RKO (cell line): ENCODE data around the gene CDA.

ENCODE experiments used
- DNase-seq: peaks from one replicate; pipeline ENCODE4 v3.0.0-alpha.2; 2016; ENCODE audit warnings: low spot score

CDA gene

DNA sequence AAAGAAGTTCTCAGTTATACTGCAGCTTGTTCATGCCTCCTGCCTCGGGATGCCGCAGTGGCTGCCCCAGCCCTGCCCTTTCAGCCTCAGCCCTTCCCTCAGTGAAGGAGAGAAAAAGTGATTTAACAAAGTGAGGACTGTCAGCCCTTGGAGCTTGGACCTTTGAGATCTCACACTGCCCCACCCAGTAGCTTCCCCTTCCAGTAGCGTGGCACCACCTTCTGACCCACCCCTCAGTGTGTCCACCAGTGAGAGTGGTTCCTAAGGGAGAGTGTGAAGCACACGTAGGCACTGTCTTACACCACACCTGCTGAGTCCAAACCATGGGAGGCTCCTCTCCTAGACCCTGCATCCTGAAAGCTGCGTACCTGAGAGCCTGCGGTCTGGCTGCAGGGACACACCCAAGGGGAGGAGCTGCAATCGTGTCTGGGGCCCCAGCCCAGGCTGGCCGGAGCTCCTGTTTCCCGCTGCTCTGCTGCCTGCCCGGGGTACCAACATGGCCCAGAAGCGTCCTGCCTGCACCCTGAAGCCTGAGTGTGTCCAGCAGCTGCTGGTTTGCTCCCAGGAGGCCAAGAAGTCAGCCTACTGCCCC is at the start of gene CDA:
TSS of gene CDA (plus strand) at position 464 of the 592 bp plus-strand sequence. CDS start at position 497, 33 bp downstream.
- DNase-seq, result no peak

GRCh38 chr1:20540281-20540680 is 48.6 kb upstream of the CDA start:
- no peak for DNase-seq

GRCh38 chr1:20546637-20547036 is 42.3 kb upstream of the CDA start:
- DNase-seq, result no peak

DNA sequence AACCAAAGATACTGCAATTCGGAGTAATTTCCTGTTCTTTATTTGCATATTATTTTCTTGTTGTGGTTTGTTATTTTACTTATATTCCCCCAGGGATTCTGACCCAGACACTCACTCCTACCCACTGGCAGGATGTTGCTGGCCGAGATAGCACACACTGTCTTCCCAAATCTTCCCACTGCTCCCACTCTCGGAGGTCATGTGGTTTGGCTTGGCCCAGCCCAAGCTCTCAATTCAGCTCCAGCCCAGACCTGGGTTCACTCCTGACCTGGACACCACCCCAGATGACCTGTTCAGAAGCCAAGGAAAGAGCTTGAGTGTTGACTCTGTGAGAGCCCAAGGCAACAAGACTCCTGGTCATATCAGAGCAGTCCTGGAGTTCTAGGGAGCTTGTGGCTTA is 37.7 kb upstream of the CDA start:
- DNase-seq, result no peak

DNA sequence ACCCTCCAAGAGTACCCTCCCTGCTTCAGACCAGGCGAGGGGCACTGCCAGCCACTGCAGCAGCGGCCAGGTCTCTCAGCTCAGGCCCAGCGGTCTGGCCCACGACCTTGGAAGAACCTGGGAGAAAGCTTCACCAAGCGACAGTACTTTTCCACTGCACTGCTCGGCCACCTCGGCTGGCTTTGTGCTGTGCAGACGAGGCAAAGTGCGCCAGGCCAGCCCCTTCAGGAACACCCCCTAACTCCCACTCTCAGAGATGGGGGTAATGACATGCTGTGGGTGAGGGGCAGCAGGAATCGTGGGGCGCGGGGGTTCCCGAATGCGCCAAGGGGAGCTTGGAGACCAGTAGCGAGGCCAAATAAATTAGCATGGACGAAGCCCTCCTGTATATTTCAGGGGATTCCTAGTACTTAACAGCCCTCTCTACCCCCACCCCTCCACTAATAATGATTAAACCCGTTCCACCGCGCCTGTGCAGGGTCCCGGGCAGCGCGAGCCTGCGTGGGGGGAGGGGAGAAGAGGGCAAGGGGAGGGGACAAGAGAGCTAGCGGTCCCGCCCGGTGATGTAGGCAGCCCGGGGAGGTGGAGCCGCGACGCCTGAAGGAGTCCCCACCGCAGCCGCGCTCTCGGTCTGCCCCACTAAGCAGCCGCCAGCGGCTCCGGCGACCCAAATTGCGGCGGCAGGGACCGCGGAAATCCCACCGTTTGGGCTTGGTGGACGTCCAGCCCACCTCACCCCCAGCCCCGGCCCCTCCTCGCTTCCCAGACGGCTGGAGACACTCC is 36.8 kb upstream of the CDA start, which contains the start of gene FAM43B:
TSS of gene FAM43B (plus strand) at position 629 of the 783 bp plus-strand sequence. CDS start 401 bp downstream, outside the sequence.
- no peak for DNase-seq

- no peak for DNase-seq
Observed at GRCh38 chr1:20552728-20553445, 36.0 kb upstream of the CDA start.

DNA sequence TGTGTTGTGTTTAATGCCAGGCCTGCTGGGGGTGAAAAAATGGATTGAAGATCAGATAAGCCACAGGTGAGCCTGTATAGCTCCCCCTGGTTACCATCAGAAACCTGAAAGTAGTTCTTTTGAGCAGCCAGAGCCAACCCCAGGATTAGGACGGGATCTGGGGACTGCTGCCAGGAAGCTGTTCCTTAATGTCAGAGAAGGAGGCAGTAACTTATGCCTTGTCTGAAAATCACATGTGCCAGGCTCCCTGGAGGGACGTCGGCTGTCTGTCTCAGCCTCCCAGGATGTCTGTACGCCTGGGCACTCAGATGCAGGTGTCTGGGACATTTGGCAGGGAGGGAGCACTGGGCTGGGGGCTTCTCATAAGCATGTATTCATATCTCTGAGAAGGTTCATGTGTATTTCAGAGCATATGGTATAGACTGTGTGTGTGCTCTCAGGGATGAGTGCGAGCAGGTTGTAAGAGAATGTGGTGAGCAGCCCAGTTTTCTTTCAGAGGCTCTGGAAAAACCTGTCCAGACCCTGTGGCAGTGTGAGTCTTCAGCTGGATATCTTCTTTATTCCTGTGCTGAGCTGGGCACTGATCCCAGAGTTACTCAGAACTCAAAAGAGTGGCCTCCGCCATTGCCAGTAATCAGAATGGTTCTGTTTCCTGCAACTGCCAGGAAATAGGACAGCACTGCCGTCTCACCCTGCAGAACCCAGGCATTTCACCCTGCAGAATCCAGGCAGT is 33.7 kb upstream of the CDA start:
- no peak for DNase-seq

GRCh38 chr1:20555758-20556120 is 33.2 kb upstream of the CDA start:
- DNase-seq, result no peak

- no peak for DNase-seq
Observed at GRCh38 chr1:20558191-20558590, 30.7 kb upstream of the CDA start.

- no peak for DNase-seq
Observed at GRCh38 chr1:20560966-20561365, 27.9 kb upstream of the CDA start.

DNA sequence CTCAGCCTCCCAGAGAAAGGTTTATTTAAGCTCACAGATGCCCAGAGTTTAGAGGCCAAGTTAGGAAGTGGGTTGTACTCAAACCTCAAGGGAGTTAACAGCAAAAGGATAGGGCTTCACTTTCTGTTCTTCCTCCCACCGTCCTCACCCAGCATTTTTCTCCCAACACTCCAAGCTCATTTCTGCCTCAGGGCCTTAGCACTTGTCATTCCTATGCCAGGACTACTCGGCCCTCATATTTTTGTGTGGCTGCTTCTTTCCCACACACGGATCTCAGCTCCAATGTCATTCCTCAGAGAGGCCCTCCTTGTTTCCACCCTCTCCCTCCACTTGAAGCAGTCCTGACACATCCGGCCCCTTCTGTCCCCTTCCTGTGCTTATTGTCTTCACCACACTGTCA is 23.7 kb upstream of the CDA start:
- DNase-seq, result no peak

GRCh38 chr1:20569523-20570098 is 19.3 kb upstream of the CDA start:
- no peak for DNase-seq

DNA sequence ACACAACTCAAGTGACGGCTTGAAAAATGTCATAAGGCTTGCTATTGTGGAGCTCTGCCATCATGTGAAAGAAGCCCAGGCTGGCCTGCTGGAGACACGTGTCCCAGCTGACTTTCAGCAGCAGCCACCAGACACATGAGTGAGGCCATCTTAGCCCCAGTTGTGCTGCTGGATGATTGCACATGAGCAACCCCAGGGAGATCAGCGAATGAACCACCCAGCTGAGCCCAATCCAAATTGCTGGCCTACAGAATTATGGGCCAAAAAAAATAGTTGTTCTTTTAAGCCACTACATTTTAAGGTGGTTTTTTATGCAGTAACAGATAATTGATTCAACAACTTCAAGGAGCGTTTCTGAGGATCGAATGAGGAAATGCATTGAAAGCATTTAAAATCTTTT is 17.5 kb upstream of the CDA start:
- DNase-seq, result no peak

GRCh38 chr1:20573987-20574386 is 14.9 kb upstream of the CDA start:
- no peak for DNase-seq

DNA sequence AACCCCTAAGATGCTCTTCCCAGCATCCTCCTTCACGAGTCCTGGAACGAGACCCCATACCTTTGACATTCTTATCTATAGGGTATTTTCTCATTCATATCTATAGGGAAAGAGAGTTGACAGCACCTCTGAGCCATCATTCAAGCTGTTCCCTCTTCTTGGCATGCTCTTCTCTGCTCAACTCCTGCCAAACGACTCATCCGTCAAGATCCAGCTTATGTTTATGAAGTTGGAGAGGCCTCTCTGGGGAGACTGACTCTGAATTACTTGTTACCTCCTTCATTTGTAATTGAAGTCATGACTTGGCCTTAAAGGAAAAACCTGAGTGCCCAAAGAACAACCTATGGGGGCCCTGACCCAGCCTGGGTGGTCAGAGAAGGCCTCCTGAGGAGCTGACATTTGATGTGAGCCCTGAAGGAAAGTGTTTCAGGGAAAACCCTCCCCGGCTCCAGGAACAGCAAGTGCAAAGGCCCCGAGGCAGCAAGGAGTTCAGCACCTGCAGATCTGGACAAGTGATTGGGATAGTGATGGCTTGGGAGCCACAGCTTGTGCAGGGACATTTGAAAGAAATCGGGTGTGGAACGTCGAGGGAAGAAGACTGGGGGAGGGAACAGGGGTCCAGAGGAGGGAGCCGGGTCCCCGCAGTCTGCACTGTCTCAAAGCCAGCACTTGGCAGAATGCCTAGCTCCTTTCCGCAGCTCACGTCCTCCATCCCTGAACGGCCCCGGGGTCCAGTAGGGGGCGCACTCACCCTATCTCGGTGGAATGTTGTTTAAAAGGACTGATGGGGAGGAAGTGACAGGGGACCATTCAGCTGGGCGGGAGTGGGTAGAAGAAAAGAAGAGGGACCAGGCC is 14.0 kb upstream of the CDA start:
- peak; percentile 38 for DNase-seq

GRCh38 chr1:20575541-20576336 is 13.2 kb upstream of the CDA start:
- no peak for DNase-seq

- DNase-seq, result no peak
Observed at GRCh38 chr1:20578062-20578461, 10.8 kb upstream of the CDA start.

GRCh38 chr1:20578721-20579395 is 10.0 kb upstream of the CDA start:
- no peak for DNase-seq

DNA sequence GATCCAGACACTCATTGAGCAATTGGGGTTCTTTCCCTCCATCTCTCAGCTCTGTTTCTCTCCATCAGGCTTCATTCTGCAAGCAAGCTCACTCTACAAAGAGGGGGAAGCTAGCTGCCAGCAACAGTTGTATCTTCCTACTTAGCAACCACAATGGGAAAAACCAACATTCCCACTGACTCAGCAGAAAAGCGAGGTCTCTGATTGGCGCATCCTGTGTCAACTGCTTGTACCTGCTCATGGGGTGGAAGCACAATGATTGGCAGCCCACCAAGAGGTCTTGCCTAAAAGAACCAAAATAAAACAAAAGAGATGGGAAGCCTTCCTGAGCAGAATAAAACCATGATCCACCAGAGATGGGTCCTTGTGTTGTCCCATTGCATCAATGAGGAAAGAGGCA is 4.0 kb upstream of the CDA start:
- DNase-seq, result no peak
